Endothelial cell of hepatic sinusoid (primary cell): ENCODE data around the gene UVSSA.

ENCODE experiments used
- in situ Hi-C: cut with HindIII; loops from 2 replicates; pipeline ENCODE4 v1.10.0; 2017; ENCODE audit warnings: low sequenced_read_pairs

UVSSA gene

DNA sequence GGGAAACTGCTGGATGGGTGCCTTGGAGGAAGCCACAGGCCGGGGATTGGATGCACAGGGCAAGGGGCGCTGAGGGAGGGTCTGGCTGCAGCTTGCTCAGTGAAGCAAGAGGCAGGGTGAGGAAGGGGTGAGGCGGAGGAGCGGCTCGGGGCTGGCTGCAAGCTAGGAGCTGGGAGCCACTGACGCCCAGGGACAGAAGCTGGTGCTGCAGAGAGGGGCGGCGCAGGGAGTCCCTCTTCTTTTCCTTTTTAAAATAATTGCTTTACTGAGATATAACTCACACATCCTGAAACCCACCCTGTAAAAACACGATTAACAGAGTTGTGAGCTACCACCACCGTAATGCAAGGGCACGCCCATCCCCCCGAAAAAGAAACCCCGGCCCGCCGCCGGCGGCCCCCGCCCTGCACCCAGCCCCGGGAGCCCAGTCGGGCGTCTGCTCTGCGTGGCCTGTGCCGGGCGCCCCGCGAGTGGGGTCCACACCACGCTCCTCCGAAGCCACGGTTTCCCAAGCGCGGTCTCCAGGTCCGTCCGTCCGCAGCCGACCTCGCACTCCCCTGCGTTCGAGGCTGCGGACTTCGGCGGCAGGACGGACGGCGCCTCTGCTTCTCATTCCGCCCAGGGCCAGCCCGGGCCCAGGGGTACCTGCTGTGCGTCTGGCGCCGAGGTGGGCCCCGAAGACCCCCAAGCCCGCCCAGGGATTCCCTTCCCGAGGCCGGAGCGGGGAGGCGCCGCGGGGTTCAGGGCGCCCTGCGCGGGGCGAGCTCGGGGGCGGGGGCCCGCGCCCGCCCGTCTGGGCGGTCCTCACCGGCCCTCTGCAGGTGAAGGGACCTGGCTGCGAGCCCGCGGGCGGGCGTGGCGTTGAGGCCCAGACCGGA, 866 bp upstream of the UVSSA start:
- in situ Hi-C loops, result loop anchor here (10.0 kb wide), 2 partner anchors 299 to 371 kb away; partner anchors contain the start of gene DGKQ

DNA sequence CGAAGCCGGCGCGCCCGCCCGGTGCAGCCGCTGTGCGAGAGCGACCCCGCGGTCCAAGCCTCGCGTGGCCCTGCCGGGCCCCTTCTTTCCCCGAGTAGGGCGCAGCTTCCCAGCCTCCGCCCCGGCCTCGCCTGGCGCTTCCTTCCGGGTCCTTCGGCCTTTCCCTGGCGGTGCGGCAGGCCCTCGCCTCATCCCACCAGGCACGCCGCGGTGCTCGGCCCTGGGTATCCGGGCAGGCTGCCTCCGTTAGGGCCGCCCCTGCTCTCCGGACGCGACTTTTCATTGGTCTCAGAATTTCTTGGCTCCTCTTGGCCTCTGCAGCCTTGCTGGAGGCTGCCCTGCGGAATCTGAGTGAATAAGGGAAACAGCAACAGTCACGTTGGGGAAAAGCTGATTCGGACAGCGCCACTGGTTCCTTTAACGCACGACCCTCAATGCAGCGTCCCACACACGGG, 429 bp downstream of the UVSSA start:
- in situ Hi-C loops, result loop anchor here (10.0 kb wide), 2 partner anchors 297 to 373 kb away; partner anchors contain the start of gene DGKQ

- in situ Hi-C loops, result loop anchor here (10.0 kb wide), 2 partner anchors 297 to 373 kb away; partner anchors contain the start of gene DGKQ
These were observed 1.1 kb downstream of the UVSSA start for GRCh38 chr4:1348014-1348513.

DNA sequence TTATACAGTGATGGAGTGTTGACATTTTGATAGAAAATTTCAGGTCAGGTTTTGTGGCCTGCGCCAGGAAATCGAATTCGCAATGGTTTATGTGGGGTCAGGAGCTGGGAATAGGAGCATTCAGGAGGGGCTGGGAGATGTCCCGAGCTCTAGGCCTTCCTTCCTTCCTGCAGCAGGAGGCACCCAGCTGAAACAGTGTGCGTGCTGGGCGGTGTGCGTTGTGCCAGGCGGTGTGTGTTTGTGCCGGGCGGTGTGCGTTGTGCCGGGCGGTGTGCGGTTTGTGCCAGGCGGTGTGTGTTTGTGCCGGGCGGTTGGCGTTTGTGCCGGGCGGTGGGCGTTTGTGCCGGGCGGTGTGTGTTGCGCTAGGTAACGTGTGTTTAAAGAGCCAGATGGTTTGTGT, 1.7 kb downstream of the UVSSA start:
- in situ Hi-C loops, result loop anchor here (10.0 kb wide), 2 partner anchors 296 to 374 kb away; partner anchors contain the start of gene DGKQ

GRCh38 chr4:1349359-1350168, 2.6 kb downstream of the UVSSA start:
- in situ Hi-C loops, result loop anchor here (10.0 kb wide), 4 partner anchors 225 to 375 kb away; partner anchors contain the start of gene DGKQ

- in situ Hi-C loops, result loop anchor here (10.0 kb wide), 2 partner anchors 225 to 315 kb away; no protein-coding TSS in a partner anchor
These were observed 3.1 kb downstream of the UVSSA start for GRCh38 chr4:1350169-1350520.

DNA sequence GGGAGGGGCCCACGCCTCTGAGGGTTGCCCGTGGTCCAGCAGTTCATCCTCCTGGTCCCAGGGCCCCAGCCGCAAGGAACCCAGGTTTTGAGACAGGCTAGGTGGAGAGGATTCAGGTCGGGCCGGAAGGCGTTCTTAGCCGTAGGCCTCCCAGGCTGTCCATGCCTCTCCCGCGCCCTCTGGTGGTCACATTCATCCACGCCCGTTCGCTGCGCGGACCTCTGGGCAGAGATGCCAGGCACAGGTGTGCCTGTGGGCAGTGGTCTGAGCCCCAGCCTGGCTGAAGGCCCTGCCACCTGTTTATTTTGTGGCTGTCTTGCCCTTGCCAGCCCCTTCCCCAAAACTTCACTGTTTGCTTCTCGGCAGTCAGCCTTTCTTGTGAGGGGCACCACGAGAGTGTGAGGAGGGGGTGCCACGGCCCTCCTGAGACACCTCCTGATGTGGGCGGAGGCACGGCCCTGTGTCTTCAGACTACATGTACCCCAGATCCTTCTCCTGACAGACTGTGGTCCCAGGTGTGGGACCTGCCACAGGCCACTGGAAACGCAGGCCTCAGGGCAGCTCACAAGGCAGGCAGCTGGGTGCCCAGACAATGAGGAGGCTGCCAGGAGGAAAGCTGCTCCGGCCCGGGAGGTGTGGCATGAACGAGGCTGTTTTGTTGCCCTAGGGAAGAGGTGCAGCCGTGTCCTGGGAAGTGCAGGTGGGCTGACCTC, 5.0 kb downstream of the UVSSA start:
- in situ Hi-C loops, result loop anchor here (10.0 kb wide), 2 partner anchors 227 to 317 kb away; no protein-coding TSS in a partner anchor

- in situ Hi-C loops, result loop anchor here (10.0 kb wide), 2 partner anchors 228 to 318 kb away; no protein-coding TSS in a partner anchor
These were observed 5.5 kb downstream of the UVSSA start for GRCh38 chr4:1352567-1352900.

DNA sequence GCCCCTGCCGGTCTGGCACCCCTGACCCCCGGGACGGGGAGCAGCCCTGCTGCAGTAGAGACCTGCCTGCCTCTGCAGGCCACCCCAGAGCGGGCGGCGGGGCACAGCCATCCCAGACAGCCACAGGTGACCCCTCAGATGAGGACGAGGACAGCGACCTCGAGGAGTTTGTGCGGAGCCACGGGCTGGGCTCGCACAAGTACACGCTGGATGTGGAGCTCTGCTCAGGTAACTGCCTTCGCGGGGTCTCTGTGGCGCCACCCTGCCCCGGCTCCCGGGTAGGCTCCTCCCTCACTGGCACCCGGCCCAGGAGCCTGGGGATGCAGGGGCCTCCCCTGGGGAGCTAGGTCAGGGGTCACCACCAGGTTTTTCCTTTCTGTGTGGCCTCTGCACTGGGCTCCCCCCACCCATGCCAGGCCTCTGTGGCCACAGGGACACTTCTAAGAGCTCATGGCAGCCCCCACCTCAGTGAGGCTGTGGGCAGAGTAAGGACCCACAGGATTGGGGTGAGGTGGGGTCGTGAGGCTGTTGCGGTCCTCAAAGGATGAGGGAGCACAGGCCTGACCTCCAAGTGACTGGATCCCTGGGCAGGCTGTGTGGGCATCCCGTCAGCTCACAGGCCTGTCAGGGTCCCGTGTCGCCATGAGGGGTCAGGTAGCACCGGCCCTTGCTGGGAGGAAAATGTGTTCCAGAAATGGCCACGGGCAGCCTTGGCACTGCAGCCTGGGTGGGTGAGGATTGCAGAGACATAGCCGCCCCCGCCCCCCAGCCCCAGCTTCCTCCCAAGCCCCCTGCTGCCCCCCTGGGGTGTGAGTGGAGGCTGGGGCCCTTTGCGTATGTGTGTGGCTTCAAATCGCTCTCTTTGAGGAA, 6.4 kb downstream of the UVSSA start:
- in situ Hi-C loops, result loop anchor here (10.0 kb wide), 2 partner anchors 229 to 319 kb away; no protein-coding TSS in a partner anchor

GRCh38 chr4:1354136-1354982, 7.4 kb downstream of the UVSSA start:
- in situ Hi-C loops, result loop anchor here (10.0 kb wide), 2 partner anchors 230 to 320 kb away; no protein-coding TSS in a partner anchor

GRCh38 chr4:1354983-1355275, 7.9 kb downstream of the UVSSA start:
- in situ Hi-C loops, result loop anchor here (10.0 kb wide), 2 partner anchors 230 to 320 kb away; no protein-coding TSS in a partner anchor

DNA sequence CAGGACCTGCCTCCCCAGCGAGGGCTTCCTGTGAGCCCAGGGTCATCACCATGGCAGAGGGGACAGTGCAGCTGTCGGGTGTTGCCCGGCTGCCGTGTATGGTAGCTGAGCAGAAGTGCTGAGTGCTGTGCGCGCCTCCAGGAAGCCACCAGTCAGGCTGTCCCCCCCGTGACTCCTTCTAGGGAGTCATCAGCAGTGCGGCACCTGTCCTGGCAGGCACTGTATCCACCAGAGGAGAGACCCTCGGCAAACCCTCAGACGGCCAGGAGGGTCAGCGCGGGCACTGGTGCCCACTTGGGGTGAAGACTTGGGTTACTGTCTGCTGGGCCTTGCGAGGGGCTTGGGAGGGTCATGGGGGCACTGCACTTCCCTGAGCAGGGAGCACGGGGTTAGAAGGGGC, 8.4 kb downstream of the UVSSA start:
- in situ Hi-C loops, result loop anchor here (10.0 kb wide), 2 partner anchors 231 to 321 kb away; no protein-coding TSS in a partner anchor

GRCh38 chr4:1356181-1356998, 9.4 kb downstream of the UVSSA start:
- in situ Hi-C loops, result loop anchor here (10.0 kb wide), 2 partner anchors 232 to 322 kb away; no protein-coding TSS in a partner anchor

GRCh38 chr4:1357356-1358248, 10.6 kb downstream of the UVSSA start:
- in situ Hi-C loops, result loop anchor here (10.0 kb wide), 2 partner anchors 233 to 323 kb away; no protein-coding TSS in a partner anchor

- in situ Hi-C loops, result loop anchor here (10.0 kb wide), 2 partner anchors 234 to 324 kb away; no protein-coding TSS in a partner anchor
These were observed 11.6 kb downstream of the UVSSA start for GRCh38 chr4:1358421-1359143.

DNA sequence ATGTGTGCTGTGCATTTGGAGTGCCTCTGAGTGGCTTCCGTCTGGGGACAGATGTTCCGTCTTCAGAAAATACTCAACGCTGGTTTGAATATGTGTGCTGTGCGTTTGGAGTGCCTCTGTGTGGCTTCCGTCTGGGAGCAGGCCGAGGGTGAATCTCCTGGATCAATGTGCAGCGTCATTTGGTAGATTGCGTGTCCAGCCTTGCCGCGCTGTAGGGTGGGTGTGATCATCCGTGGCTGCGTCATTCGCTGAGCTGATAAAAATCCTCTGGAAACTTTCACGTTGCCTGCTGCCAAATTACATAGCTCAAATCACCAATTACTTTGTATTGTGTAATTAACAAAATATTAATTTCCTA, 12.1 kb downstream of the UVSSA start:
- in situ Hi-C loops, result loop anchor here (10.0 kb wide), 2 partner anchors 234 to 324 kb away; no protein-coding TSS in a partner anchor
